ENCODE results near the gene FOXO3.
"Not testable (repeated sequence)": the region's sequence is repeated elsewhere in the genome, so short reads cannot be mapped to it uniquely, and the experiment has no call there.

FOXO3 gene

GRCh38 chr6:108661982-108662381 lies 101.3 kb downstream of the FOXO3 start:
- no peak for TF ChIP-seq CTCF (IDR thresholded peaks at IDR 0.05; ENCODE audit: control insufficient read depth, insufficient read depth, low read depth, low read length, missing control alignments)

GRCh38 chr6:108662702-108663101 lies 102.0 kb downstream of the FOXO3 start:
- H3K4me3 ChIP-seq (ENCODE audit: control insufficient read depth, low read depth, low read length), result no peak overlapping the region
- TF ChIP-seq CTCF (IDR thresholded peaks at IDR 0.05; ENCODE audit: control insufficient read depth, insufficient read depth, low read depth, low read length, missing control alignments), result no peak
- DNase-seq (ENCODE audit: low read depth), result no peak

More at GRCh38 chr6:108661982-108662381, 101.3 kb downstream of the FOXO3 start:
- no peak overlapping the region for H3K4me3 ChIP-seq (ENCODE audit: control insufficient read depth, low read depth, low read length)
- DNase-seq (ENCODE audit: low read depth), result no peak

GRCh38 chr6:108663494-108664064 lies 102.9 kb downstream of the FOXO3 start:
- H3K4me3 ChIP-seq (ENCODE audit: control insufficient read depth, low read depth, low read length); DNase-seq (ENCODE audit: low read depth): not testable (repeated sequence)

- no peak for TF ChIP-seq CTCF (IDR thresholded peaks at IDR 0.05; ENCODE audit: control insufficient read depth, insufficient read depth, low read depth, low read length, missing control alignments)
- no peak for DNase-seq (ENCODE audit: low read depth)
Measured at GRCh38 chr6:108665495-108666196, 104.9 kb downstream of the FOXO3 start.

GRCh38 chr6:108666656-108667260 lies 106.0 kb downstream of the FOXO3 start:
- no peak for DNase-seq (ENCODE audit: low read depth)
- no peak for TF ChIP-seq CTCF (IDR thresholded peaks at IDR 0.05; ENCODE audit: control insufficient read depth, insufficient read depth, low read depth, low read length, missing control alignments)

More at GRCh38 chr6:108665495-108666196, 104.9 kb downstream of the FOXO3 start:
- no peak overlapping the region for H3K4me3 ChIP-seq (ENCODE audit: control insufficient read depth, low read depth, low read length)

GRCh38 chr6:108667993-108668392 lies 107.3 kb downstream of the FOXO3 start:
- no peak for DNase-seq (ENCODE audit: low read depth)
- TF ChIP-seq CTCF (IDR thresholded peaks at IDR 0.05; ENCODE audit: control insufficient read depth, insufficient read depth, low read depth, low read length, missing control alignments), result no peak
- no peak overlapping the region for H3K4me3 ChIP-seq (ENCODE audit: control insufficient read depth, low read depth, low read length)

More at GRCh38 chr6:108666656-108667260, 106.0 kb downstream of the FOXO3 start:
- no peak overlapping the region for H3K4me3 ChIP-seq (ENCODE audit: control insufficient read depth, low read depth, low read length)

GRCh38 chr6:108669673-108670072 lies 109.0 kb downstream of the FOXO3 start:
- H3K4me3 ChIP-seq (ENCODE audit: control insufficient read depth, low read depth, low read length), result no peak overlapping the region
- no peak for DNase-seq (ENCODE audit: low read depth)
- TF ChIP-seq CTCF (IDR thresholded peaks at IDR 0.05; ENCODE audit: control insufficient read depth, insufficient read depth, low read depth, low read length, missing control alignments), result no peak

Data from AG09309 (cell line).